Central memory CD8-positive, alpha-beta T cell (primary cell): ENCODE data around the gene RPRD1B.

Experiments used
- ATAC-seq: fragments of 150-1000 bp; cut with Tn5 transposase; replicated peaks from 2 replicates; pipeline ENCODE4 v1.10.0; 2022; ENCODE audit warnings: mild to moderate bottlenecking, moderate FRiP score, moderate number of reproducible peaks; ENCODE audit not compliant: poor library complexity, severe bottlenecking; ENCODE audit errors: extremely low read depth
- DNase-seq, 2 donors: peaks; one replicate each; pipeline ENCODE4 v3.0.0; 2021; ENCODE audit warnings: low spot score in 2 of 2
- H3K27ac Mint-ChIP-seq: one replicate; pipeline ENCODE4 v1.8.0; 2022; ENCODE audit warnings: low read depth, mild to moderate bottlenecking, moderate library complexity, mixed read lengths
- H3K27me3 Mint-ChIP-seq: one replicate; pipeline ENCODE4 v1.8.0; 2022; ENCODE audit warnings: mixed read lengths
- H3K36me3 Mint-ChIP-seq: one replicate; pipeline ENCODE4 v1.8.0; 2022; ENCODE audit warnings: mild to moderate bottlenecking, moderate library complexity, mixed read lengths; ENCODE audit not compliant: insufficient read depth
- H3K4me1 Mint-ChIP-seq: one replicate; pipeline ENCODE4 v1.8.0; 2022; ENCODE audit warnings: mixed read lengths
- H3K4me3 Mint-ChIP-seq: one replicate; pipeline ENCODE4 v1.8.0; 2022; ENCODE audit warnings: mild to moderate bottlenecking, moderate library complexity, mixed read lengths
- H3K9me3 Mint-ChIP-seq: one replicate; pipeline ENCODE4 v1.8.0; 2022; ENCODE audit warnings: mixed read lengths

RPRD1B gene

DNA sequence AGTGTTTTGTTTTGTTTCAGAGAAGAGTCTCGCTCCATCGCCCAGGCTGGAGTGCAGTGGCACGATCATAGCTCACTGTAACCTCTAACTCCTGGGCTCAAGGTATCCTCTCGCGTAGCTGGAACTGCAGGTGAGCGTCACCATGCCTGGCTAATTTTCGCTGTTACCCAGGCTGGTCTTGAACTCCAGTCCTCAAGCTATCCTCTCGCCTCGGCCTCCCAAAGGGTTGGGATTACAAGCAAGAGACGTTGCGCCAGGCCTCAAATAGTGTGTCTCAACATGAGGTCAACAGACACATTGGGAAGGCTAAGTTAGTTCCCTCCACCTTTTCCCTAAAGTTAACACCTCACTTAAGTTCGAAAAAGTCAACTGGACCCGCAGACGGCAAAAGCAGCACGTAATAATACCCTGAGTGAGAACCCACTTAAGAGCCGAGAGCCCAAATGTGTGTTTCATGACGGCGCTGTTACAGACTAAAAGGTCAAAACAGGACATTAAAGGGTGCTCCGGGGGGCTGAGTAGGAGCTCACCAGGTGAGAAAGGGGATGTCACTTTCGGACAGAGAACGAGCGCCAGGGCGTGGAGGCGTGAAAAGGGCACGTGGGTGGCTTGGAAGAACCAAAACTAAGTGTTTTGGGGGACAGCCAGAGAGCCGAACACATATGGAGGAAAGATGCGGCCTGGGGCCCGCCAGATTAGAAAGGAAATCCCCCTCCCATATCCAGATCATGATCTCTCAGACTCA lies 789 bp upstream of the RPRD1B start:
- Mint-ChIP-seq H3K27me3 (no peaks in the 10 kb centered on the region), H3K9me3 (no peaks in the 10 kb centered on the region), H3K27ac (peak overlapping the region; percentile 98), H3K36me3 (peaks cover 24% of the 10 kb centered on the region), H3K4me3 (peak overlapping the region; percentile 94), H3K4me1 (peaks cover 63% of the 10 kb centered on the region)
- DNase-seq (no peak), ATAC-seq (peak; percentile 68)

DNA sequence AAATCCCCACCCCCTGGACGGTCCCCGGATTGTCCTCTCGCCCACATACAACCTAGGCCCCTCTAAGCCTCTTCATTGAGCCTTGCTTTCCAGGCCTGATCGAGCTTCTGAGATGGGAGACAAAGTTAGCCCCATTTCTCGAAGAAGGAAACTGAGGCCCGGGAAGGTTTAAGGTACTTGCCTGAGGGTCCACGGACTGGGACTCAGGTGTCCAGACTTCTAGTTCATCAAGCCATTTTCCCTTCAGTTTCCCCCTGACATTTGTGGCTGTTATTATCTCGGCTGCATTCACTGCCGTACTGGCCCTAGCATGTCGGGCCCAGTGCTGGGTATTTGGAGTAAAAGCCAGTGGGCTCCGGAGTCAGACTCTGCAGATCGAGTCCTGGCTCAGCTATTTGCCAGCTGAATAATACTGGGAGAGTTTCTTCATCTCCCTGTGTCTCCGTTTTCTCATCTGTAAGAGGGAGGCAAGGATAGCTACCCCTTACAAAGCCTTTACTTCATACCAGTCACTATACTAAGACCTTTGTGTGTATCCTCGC lies 633 bp downstream of the RPRD1B start:
- H3K27me3 Mint-ChIP-seq, result no peaks in the 10 kb centered on the region
- peaks cover 53% of the 10 kb centered on the region for H3K4me1 Mint-ChIP-seq
- ATAC-seq, result peak; percentile 6
- no peak for DNase-seq
- H3K4me3 Mint-ChIP-seq, result peak overlapping the region; percentile 94
- H3K27ac Mint-ChIP-seq, result peak overlapping the region; percentile 98
- peaks cover 27% of the 10 kb centered on the region for H3K36me3 Mint-ChIP-seq
- H3K9me3 Mint-ChIP-seq, result no peaks in the 10 kb centered on the region

GRCh38 chr20:38034961-38035360 lies 1.4 kb downstream of the RPRD1B start:
- H3K27me3 Mint-ChIP-seq, result no peaks in the 10 kb centered on the region
- peak overlapping the region; percentile 98 for H3K27ac Mint-ChIP-seq
- peaks cover 48% of the 10 kb centered on the region for H3K4me1 Mint-ChIP-seq
- ATAC-seq, result no peak
- no peak for DNase-seq
- no peaks in the 10 kb centered on the region for H3K9me3 Mint-ChIP-seq
- peaks cover 33% of the 10 kb centered on the region for H3K36me3 Mint-ChIP-seq
- peak overlapping the region; percentile 94 for H3K4me3 Mint-ChIP-seq

GRCh38 chr20:38036366-38036765 lies 2.8 kb downstream of the RPRD1B start:
- no peak overlapping the region for H3K27ac Mint-ChIP-seq
- H3K4me1 Mint-ChIP-seq, result peaks cover 44% of the 10 kb centered on the region
- no peak overlapping the region for H3K4me3 Mint-ChIP-seq
- H3K27me3 Mint-ChIP-seq, result no peaks in the 10 kb centered on the region
- no peak for DNase-seq
- peaks cover 37% of the 10 kb centered on the region for H3K36me3 Mint-ChIP-seq
- H3K9me3 Mint-ChIP-seq, result no peaks in the 10 kb centered on the region
- ATAC-seq, result no peak

DNA sequence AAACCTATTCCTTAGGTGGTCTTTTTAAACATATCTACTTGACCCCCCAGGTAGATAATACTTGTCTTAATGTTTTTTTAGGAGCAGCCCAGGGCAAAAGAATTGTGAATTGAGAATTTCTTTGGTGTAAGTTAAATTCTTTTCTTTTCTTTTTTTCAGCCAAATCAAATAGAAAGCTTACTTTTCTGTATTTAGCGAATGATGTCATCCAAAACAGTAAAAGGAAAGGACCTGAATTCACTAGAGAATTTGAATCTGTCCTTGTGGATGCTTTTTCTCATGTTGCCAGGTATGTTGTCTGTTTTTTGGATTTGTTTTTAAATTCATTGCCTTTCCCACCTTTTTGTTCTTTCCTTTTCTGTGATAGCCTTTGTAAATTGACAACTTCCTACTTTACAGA lies 6.7 kb downstream of the RPRD1B start:
- Mint-ChIP-seq H3K4me1 (peaks cover 24% of the 10 kb centered on the region), H3K27me3 (no peaks in the 10 kb centered on the region), H3K36me3 (peaks cover 45% of the 10 kb centered on the region), H3K9me3 (no peaks in the 10 kb centered on the region), H3K27ac (no peak overlapping the region), H3K4me3 (no peak overlapping the region)
- DNase-seq (no peak), ATAC-seq (no peak)

DNA sequence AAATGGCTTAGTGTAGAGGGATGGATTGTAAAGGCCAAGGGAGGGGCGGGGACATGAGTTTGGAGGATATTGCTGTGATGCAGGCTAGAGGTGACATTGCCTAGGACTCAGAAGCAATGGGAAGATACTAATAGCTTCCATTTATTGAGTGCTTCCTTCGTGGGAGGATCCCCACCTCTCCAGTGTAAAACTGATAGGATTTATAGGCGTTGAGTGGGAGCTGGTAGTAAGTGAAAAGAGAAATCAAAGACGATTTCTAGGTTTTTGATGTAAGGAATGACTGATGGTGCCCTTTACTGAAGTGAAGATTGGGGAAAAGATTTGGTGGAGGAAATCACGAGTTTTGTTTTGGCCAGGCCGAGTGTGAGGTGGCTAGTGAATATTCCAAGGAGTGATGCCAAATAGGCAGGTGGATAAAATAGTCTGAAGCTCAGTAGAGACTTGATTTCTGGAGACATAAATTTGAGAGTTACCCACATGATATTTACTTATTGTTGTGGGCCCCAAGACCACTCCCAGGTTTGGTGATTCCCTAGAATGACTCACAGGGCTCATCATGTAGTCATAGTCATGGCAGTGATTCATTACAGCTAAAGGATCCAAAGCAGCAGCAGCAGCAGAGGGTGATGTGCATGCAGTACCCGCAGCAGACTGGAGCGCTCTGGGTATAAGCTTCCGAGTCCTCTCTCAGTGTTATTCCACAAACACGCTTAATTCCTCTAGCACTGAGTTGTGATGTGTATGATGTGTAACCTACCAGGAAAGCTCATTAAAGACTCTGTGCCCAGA lies 10.2 kb downstream of the RPRD1B start:
- H3K27ac Mint-ChIP-seq, result peak overlapping the region; percentile 54
- DNase-seq (no peak), ATAC-seq (no peak)
- H3K36me3 Mint-ChIP-seq, result peaks cover 41% of the 10 kb centered on the region
- H3K27me3 Mint-ChIP-seq, result no peaks in the 10 kb centered on the region
- H3K4me3 Mint-ChIP-seq, result no peak overlapping the region
- no peaks in the 10 kb centered on the region for H3K9me3 Mint-ChIP-seq
- H3K4me1 Mint-ChIP-seq, result peaks cover 21% of the 10 kb centered on the region

DNA sequence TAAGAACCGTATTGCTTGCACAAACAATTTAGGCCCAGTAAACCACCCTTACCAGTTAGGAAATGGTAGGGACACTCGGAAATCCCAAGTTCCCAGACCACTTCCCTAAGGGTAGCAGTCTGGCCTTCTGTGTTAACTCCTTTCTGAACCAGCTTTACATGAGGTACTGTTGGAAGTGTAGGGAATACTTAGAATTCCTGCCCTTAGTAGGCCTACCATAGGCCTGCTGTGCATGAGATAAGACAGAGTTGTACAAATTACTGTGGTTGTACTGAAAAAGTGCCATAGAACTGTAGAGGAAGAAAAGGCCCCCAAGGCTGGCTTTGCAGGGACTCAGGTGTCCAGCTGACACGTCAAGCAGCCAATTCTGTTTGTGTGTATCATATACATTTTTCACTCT lies 11.1 kb downstream of the RPRD1B start:
- Mint-ChIP-seq H3K4me1 (peaks cover 23% of the 10 kb centered on the region), H3K9me3 (no peaks in the 10 kb centered on the region), H3K36me3 (peaks cover 44% of the 10 kb centered on the region), H3K4me3 (no peak overlapping the region), H3K27me3 (no peaks in the 10 kb centered on the region), H3K27ac (no peak overlapping the region)
- ATAC-seq, result no peak
- no peak for DNase-seq

DNA sequence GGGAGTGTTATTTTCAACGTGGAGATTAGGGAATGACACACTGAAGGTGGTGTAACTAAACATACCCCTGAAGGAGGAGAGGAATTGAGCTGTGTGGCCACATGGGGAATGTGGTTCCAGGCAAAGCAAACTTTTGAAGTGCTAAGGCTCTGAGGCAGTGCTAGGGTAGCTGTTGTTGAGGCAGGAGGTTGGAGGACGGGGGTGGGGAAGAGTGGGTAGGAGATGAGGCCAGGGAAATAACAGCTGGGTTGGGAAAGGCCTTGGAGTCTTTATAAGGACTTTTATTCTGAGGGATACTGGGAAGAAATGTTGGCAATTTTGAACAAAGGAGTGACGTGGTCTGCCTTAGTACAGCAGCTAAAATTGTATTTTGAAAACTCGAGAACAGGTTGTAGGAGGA lies 13.0 kb downstream of the RPRD1B start:
- Mint-ChIP-seq H3K27ac (peak overlapping the region; percentile 37), H3K36me3 (peaks cover 45% of the 10 kb centered on the region), H3K4me3 (no peak overlapping the region), H3K9me3 (no peaks in the 10 kb centered on the region), H3K4me1 (peaks cover 26% of the 10 kb centered on the region), H3K27me3 (no peaks in the 10 kb centered on the region)
- no peak for DNase-seq
- no peak for ATAC-seq

- peaks cover 36% of the 10 kb centered on the region for H3K36me3 Mint-ChIP-seq
- H3K4me3 Mint-ChIP-seq, result no peak overlapping the region
- H3K27ac Mint-ChIP-seq, result peak overlapping the region; percentile 0
- H3K9me3 Mint-ChIP-seq, result no peaks in the 10 kb centered on the region
- peaks cover 32% of the 10 kb centered on the region for H3K4me1 Mint-ChIP-seq
- DNase-seq (no peak), ATAC-seq (no peak)
- no peaks in the 10 kb centered on the region for H3K27me3 Mint-ChIP-seq
These were observed 16.3 kb downstream of the RPRD1B start for GRCh38 chr20:38049800-38050199.

GRCh38 chr20:38050686-38051085 lies 17.1 kb downstream of the RPRD1B start:
- H3K9me3 Mint-ChIP-seq, result no peaks in the 10 kb centered on the region
- no peak for ATAC-seq

DNA sequence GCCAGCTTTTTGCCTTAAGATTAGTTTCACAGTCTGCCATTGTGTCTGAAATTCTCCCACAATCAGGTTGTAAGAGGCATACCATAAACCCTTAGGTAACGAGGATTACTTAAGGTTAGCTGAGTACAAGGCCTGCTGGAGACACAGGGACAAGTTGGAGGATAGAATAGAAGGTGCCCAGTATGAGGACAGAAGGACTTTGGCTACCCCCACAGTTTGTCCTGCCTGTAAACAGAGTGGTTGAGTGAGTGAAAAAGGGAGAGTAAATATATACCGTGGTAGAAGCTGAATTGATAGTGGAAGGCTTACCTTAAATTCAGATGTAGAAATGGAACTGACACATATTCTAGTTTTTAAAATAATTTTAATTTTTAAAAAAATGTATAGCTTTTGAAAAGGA lies 19.3 kb downstream of the RPRD1B start:
- ATAC-seq (no peak), DNase-seq (no peak)
- no peaks in the 10 kb centered on the region for H3K27me3 Mint-ChIP-seq
- no peak overlapping the region for H3K27ac Mint-ChIP-seq
- H3K9me3 Mint-ChIP-seq, result no peaks in the 10 kb centered on the region
- H3K36me3 Mint-ChIP-seq, result peaks cover 31% of the 10 kb centered on the region
- no peak overlapping the region for H3K4me3 Mint-ChIP-seq
- H3K4me1 Mint-ChIP-seq, result peaks cover 23% of the 10 kb centered on the region

More at GRCh38 chr20:38050686-38051085, 17.1 kb downstream of the RPRD1B start:
- Mint-ChIP-seq H3K36me3 (peaks cover 39% of the 10 kb centered on the region), H3K27me3 (no peaks in the 10 kb centered on the region), H3K27ac (no peak overlapping the region), H3K4me1 (peaks cover 37% of the 10 kb centered on the region), H3K4me3 (no peak overlapping the region)
- DNase-seq, result no peak

DNA sequence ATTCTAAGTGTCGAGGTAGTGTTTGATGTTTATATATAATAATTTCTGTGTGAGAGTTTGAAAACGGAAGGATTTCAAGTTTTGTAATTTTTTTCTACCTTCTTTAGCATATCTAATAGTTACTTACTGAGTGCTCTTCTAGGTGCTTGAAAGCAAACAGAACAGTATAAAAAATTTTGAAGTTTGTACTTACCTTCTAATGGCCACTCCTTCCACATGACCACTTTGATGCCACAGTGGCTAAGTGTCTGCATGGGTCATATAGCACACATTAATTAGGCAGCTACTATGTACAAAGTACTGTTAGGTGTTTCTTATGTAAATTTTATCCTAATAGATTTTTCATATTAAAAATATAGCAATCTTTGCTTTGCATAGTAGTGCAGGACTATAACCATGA lies 21.1 kb downstream of the RPRD1B start:
- DNase-seq (no peak), ATAC-seq (no peak)
- Mint-ChIP-seq H3K4me1 (peaks cover 21% of the 10 kb centered on the region), H3K27ac (no peak overlapping the region), H3K9me3 (no peaks in the 10 kb centered on the region), H3K27me3 (no peaks in the 10 kb centered on the region), H3K36me3 (peaks cover 31% of the 10 kb centered on the region), H3K4me3 (no peak overlapping the region)

DNA sequence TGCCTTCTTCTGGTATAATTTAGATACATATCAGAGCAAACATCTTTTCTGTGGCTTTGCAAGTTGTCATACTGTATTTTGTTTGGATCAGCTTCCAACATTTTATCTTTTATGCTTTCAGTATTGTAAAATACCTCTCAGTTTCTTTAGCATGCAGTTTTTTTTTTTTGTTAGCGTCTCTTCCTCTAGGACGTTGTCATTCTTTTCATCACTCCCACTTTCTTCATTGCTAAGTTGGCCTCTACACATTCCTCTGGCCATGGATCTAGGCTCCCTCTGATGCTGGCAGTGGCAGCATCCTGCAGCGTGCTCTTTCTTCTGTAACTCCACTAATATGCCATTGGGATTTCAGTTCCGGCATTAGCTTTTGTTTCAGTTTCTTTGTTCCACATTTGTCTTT lies 21.7 kb downstream of the RPRD1B start:
- Mint-ChIP-seq H3K36me3 (peaks cover 31% of the 10 kb centered on the region), H3K9me3 (no peaks in the 10 kb centered on the region), H3K4me3 (no peak overlapping the region), H3K27ac (no peak overlapping the region), H3K27me3 (no peaks in the 10 kb centered on the region), H3K4me1 (peaks cover 15% of the 10 kb centered on the region)
- ATAC-seq, result no peak
- DNase-seq, result no peak
